ENCODE data around the gene TMPRSS3.

GRCh38 chr21:42423685-42424084, 27.8 kb upstream of the TMPRSS3 start:
- TF ChIP-seq CTCF (IDR thresholded peaks at IDR 0.05 in 8 of 11, conservative IDR thresholded peaks at IDR 0.05 in 3 of 11) (no peak), POLR2A (IDR thresholded peaks at IDR 0.05) (no peak)

Measured in spleen (tissue), 7 donors.